SHP77 (cell line): ENCODE measurements around the gene BIRC2.
"Not testable (repeated sequence)": the region's sequence is repeated elsewhere in the genome, so short reads cannot be mapped to it uniquely, and the experiment has no call there.

Source experiments
- DNase-seq, 2 experiments: peaks; one replicate each; lab custom pipeline; 2025; lab: John Stamatoyannopoulos, UW

The BIRC2 gene

GRCh38 chr11:102323542-102324251 is 23.3 kb upstream of the BIRC2 start:
- no peak for DNase-seq

- no peak for DNase-seq
Observed at GRCh38 chr11:102325088-102325487, 21.9 kb upstream of the BIRC2 start.

- no peak for DNase-seq
Observed at GRCh38 chr11:102328748-102329147, 18.3 kb upstream of the BIRC2 start.

- no peak for DNase-seq
Observed at GRCh38 chr11:102330231-102330630, 16.8 kb upstream of the BIRC2 start.

GRCh38 chr11:102331341-102331740 is 15.7 kb upstream of the BIRC2 start:
- no peak for DNase-seq

GRCh38 chr11:102332611-102332994 is 14.4 kb upstream of the BIRC2 start:
- DNase-seq = no peak

- DNase-seq = no peak
Observed at GRCh38 chr11:102338479-102339010, 8.5 kb upstream of the BIRC2 start.

GRCh38 chr11:102341311-102341710 is 5.7 kb upstream of the BIRC2 start:
- not testable (repeated sequence) for DNase-seq

GRCh38 chr11:102341844-102342318 is 5.1 kb upstream of the BIRC2 start:
- peak; percentile 53 to 68 for DNase-seq

- DNase-seq = no peak
Observed at GRCh38 chr11:102343809-102344208, 3.2 kb upstream of the BIRC2 start.

GRCh38 chr11:102345904-102346303 is 1.1 kb upstream of the BIRC2 start:
- no peak for DNase-seq

- no peak for DNase-seq
Observed at GRCh38 chr11:102346456-102346747, 612 bp upstream of the BIRC2 start.

- DNase-seq = peak; percentile 7 to 14
Observed at GRCh38 chr11:102347462-102348370, 702 bp downstream of the BIRC2 start.

GRCh38 chr11:102357116-102357515 is 10.1 kb downstream of the BIRC2 start:
- DNase-seq = no peak

- DNase-seq = no peak
Observed at GRCh38 chr11:102359372-102359771, 12.4 kb downstream of the BIRC2 start.

GRCh38 chr11:102360681-102361080 is 13.7 kb downstream of the BIRC2 start:
- no peak for DNase-seq

- no peak for DNase-seq
Observed at GRCh38 chr11:102361086-102362031, 14.3 kb downstream of the BIRC2 start.

GRCh38 chr11:102364991-102365390 is 18.0 kb downstream of the BIRC2 start:
- DNase-seq = no peak

- DNase-seq = no peak
Observed at GRCh38 chr11:102367364-102367763, 20.4 kb downstream of the BIRC2 start.

GRCh38 chr11:102368472-102368871 is 21.5 kb downstream of the BIRC2 start:
- no peak for DNase-seq

GRCh38 chr11:102374633-102375424 is 27.8 kb downstream of the BIRC2 start:
- DNase-seq = not testable (repeated sequence)
